Adipocyte (in vitro differentiated cells): ENCODE data around the gene DPYD.

Source experiments
- DNase-seq: peaks from one replicate; pipeline ENCODE4 v3.0.0-alpha.2; 2015; ENCODE audit warnings: low read depth
- H3K27me3 ChIP-seq: replicated peaks from 2 replicates; pipeline ENCODE4 v1.7.0; 2013; ENCODE audit warnings: mild to moderate bottlenecking, low read length, moderate library complexity; ENCODE audit not compliant: control insufficient read depth, insufficient read depth
- H3K36me3 ChIP-seq: 2 replicates; pipeline ENCODE4 v1.7.0; 2013; ENCODE audit warnings: low read length, mild to moderate bottlenecking, moderate library complexity; ENCODE audit not compliant: control insufficient read depth, insufficient read depth, severe bottlenecking
- H3K4me1 ChIP-seq: 2 replicates; pipeline ENCODE4 v1.7.0; 2013; ENCODE audit warnings: mild to moderate bottlenecking, low read length, moderate library complexity; ENCODE audit not compliant: control insufficient read depth, insufficient read depth
- H3K4me3 ChIP-seq: 2 replicates; pipeline ENCODE4 v1.7.0; 2013; ENCODE audit warnings: mild to moderate bottlenecking, low read length, moderate library complexity
- H3K9ac ChIP-seq: 2 replicates; pipeline ENCODE4 v1.7.0; 2013; ENCODE audit warnings: mild to moderate bottlenecking, low read length, moderate library complexity
- H3K9me3 ChIP-seq: 2 replicates; pipeline ENCODE4 v1.7.0; 2013; ENCODE audit warnings: mild to moderate bottlenecking, low read length, moderate library complexity; ENCODE audit not compliant: control insufficient read depth

Gene DPYD

GRCh38 chr1:97740891-97741290, 179.9 kb downstream of the DPYD start:
- DNase-seq: no peak
- Histone ChIP-seq H3K9ac (no peak overlapping the region), H3K4me3 (no peak overlapping the region), H3K4me1 (peaks cover 14% of the 10 kb centered on the region), H3K9me3 (no peaks in the 10 kb centered on the region), H3K36me3 (peaks cover 10% of the 10 kb centered on the region), H3K27me3 (no peaks in the 10 kb centered on the region)

GRCh38 chr1:97739596-97740103, 181.2 kb downstream of the DPYD start:
- Histone ChIP-seq H3K9ac (no peak overlapping the region), H3K4me3 (no peak overlapping the region), H3K9me3 (no peaks in the 10 kb centered on the region), H3K27me3 (no peaks in the 10 kb centered on the region), H3K36me3 (peaks cover 10% of the 10 kb centered on the region), H3K4me1 (peaks cover 10% of the 10 kb centered on the region)
- DNase-seq: peak; percentile 30

GRCh38 chr1:97738270-97738669, 182.6 kb downstream of the DPYD start:
- Histone ChIP-seq H3K27me3 (no peaks in the 10 kb centered on the region), H3K36me3 (peaks cover 10% of the 10 kb centered on the region), H3K9me3 (no peaks in the 10 kb centered on the region), H3K4me1 (peaks cover 10% of the 10 kb centered on the region), H3K9ac (no peak overlapping the region), H3K4me3 (no peak overlapping the region)
- no peak for DNase-seq

GRCh38 chr1:97730271-97730670, 190.6 kb downstream of the DPYD start:
- H3K9ac ChIP-seq: no peak overlapping the region
- H3K9me3 ChIP-seq: no peaks in the 10 kb centered on the region
- H3K27me3 ChIP-seq: no peaks in the 10 kb centered on the region
- no peak overlapping the region for H3K4me3 ChIP-seq
- no peak for DNase-seq
- no peaks in the 10 kb centered on the region for H3K36me3 ChIP-seq
- H3K4me1 ChIP-seq: no peaks in the 10 kb centered on the region

- DNase-seq: no peak
Observed at GRCh38 chr1:97728436-97728835, 192.4 kb downstream of the DPYD start.

GRCh38 chr1:97727029-97727428, 193.8 kb downstream of the DPYD start:
- Histone ChIP-seq H3K4me3 (no peak overlapping the region), H3K36me3 (no peaks in the 10 kb centered on the region), H3K9me3 (peaks cover 9% of the 10 kb centered on the region), H3K27me3 (no peaks in the 10 kb centered on the region), H3K9ac (no peak overlapping the region), H3K4me1 (no peaks in the 10 kb centered on the region)
- DNase-seq: no peak

More at GRCh38 chr1:97728436-97728835, 192.4 kb downstream of the DPYD start:
- Histone ChIP-seq H3K9ac (no peak overlapping the region), H3K27me3 (no peaks in the 10 kb centered on the region), H3K9me3 (peaks cover 6% of the 10 kb centered on the region), H3K36me3 (no peaks in the 10 kb centered on the region), H3K4me3 (no peak overlapping the region), H3K4me1 (no peaks in the 10 kb centered on the region)

GRCh38 chr1:97726386-97726785, 194.4 kb downstream of the DPYD start:
- H3K27me3 ChIP-seq: no peaks in the 10 kb centered on the region
- no peaks in the 10 kb centered on the region for H3K36me3 ChIP-seq
- no peak overlapping the region for H3K9ac ChIP-seq
- no peaks in the 10 kb centered on the region for H3K4me1 ChIP-seq
- H3K4me3 ChIP-seq: no peak overlapping the region
- peaks cover 9% of the 10 kb centered on the region for H3K9me3 ChIP-seq
- DNase-seq: no peak

- Histone ChIP-seq H3K9ac (no peak overlapping the region), H3K9me3 (peaks cover 9% of the 10 kb centered on the region), H3K36me3 (peaks cover 13% of the 10 kb centered on the region), H3K4me1 (no peaks in the 10 kb centered on the region), H3K27me3 (no peaks in the 10 kb centered on the region), H3K4me3 (no peak overlapping the region)
- peak; percentile 10 for DNase-seq
Observed at GRCh38 chr1:97721221-97721620, 199.6 kb downstream of the DPYD start.

GRCh38 chr1:97712980-97713379, 207.9 kb downstream of the DPYD start:
- no peaks in the 10 kb centered on the region for H3K4me1 ChIP-seq
- H3K27me3 ChIP-seq: no peaks in the 10 kb centered on the region
- DNase-seq: no peak
- no peak overlapping the region for H3K4me3 ChIP-seq
- peaks cover 6% of the 10 kb centered on the region for H3K36me3 ChIP-seq
- H3K9ac ChIP-seq: no peak overlapping the region
- H3K9me3 ChIP-seq: no peaks in the 10 kb centered on the region

GRCh38 chr1:97711858-97712257, 209.0 kb downstream of the DPYD start:
- DNase-seq: no peak

GRCh38 chr1:97693601-97694000, 227.2 kb downstream of the DPYD start:
- Histone ChIP-seq H3K4me3 (no peak overlapping the region), H3K9me3 (no peaks in the 10 kb centered on the region), H3K27me3 (no peaks in the 10 kb centered on the region), H3K36me3 (peaks cover 9% of the 10 kb centered on the region), H3K4me1 (no peaks in the 10 kb centered on the region), H3K9ac (no peak overlapping the region)
- no peak for DNase-seq

More at GRCh38 chr1:97711858-97712257, 209.0 kb downstream of the DPYD start:
- H3K9ac ChIP-seq: no peak overlapping the region
- H3K36me3 ChIP-seq: no peaks in the 10 kb centered on the region
- H3K9me3 ChIP-seq: no peaks in the 10 kb centered on the region
- no peaks in the 10 kb centered on the region for H3K27me3 ChIP-seq
- no peaks in the 10 kb centered on the region for H3K4me1 ChIP-seq
- no peak overlapping the region for H3K4me3 ChIP-seq

- H3K36me3 ChIP-seq: peaks cover 9% of the 10 kb centered on the region
- H3K9ac ChIP-seq: no peak overlapping the region
- H3K27me3 ChIP-seq: no peaks in the 10 kb centered on the region
- H3K4me1 ChIP-seq: no peaks in the 10 kb centered on the region
- H3K9me3 ChIP-seq: no peaks in the 10 kb centered on the region
- DNase-seq: no peak
- no peak overlapping the region for H3K4me3 ChIP-seq
Observed at GRCh38 chr1:97691325-97691724, 229.5 kb downstream of the DPYD start.
